Subcutaneous abdominal adipose tissue (tissue), 5 donors: ENCODE measurements around the gene PPIL3.
A peak's percentile ranks its signal among the peaks of the same experiment; 100 is the strongest.

Source experiments
- H3K27ac ChIP-seq: one replicate; pipeline ENCODE4 v1.7.0; 2013; ENCODE audit warnings: low read depth, mild to moderate bottlenecking, inconsistent platforms, low read length, moderate library complexity
- H3K27me3 ChIP-seq, 5 donors: one replicate each; pipeline ENCODE4 v1.7.0; 2013; ENCODE audit warnings: low read length in 5 of 5, inconsistent platforms in 1 of 5; ENCODE audit not compliant: control insufficient read depth in 5 of 5, insufficient read depth in 4 of 5
- H3K36me3 ChIP-seq, 5 donors: one replicate each; pipeline ENCODE4 v1.7.0; 2013; ENCODE audit warnings: low read length in 5 of 5; ENCODE audit not compliant: control insufficient read depth in 5 of 5, insufficient read depth in 5 of 5
- H3K4me1 ChIP-seq, 5 donors: one replicate each; pipeline ENCODE4 v1.7.0; 2013; ENCODE audit warnings: low read length in 5 of 5, mild to moderate bottlenecking in 3 of 5, moderate library complexity in 1 of 5; ENCODE audit not compliant: control insufficient read depth in 5 of 5, insufficient read depth in 5 of 5
- H3K4me3 ChIP-seq, 5 donors: one replicate each; pipeline ENCODE4 v1.7.0; 2013; ENCODE audit warnings: low read length in 5 of 5, low read depth in 1 of 5
- H3K9ac ChIP-seq, 5 donors: one replicate each; pipeline ENCODE4 v1.7.0; 2013; ENCODE audit warnings: low read length in 5 of 5, mild to moderate bottlenecking in 4 of 5, moderate library complexity in 3 of 5
- H3K9me3 ChIP-seq, 5 donors: one replicate each; pipeline ENCODE4 v1.7.0; 2013; ENCODE audit warnings: low read length in 5 of 5; ENCODE audit not compliant: control insufficient read depth in 5 of 5
- donor health status: healthy.
- donor health status: healthy.
- donor health status: healthy.
- donor health status: healthy.
- donor health status: healthy.

The PPIL3 gene

GRCh38 chr2:200888704-200889625 lies at the start of gene PPIL3, which contains the start of gene NIF3L1:
Gene PPIL3 (minus strand): TSS chr2:200889077. CDS start chr2:200887615, 1,462 bp downstream.
Gene NIF3L1 (plus strand): TSS chr2:200889371. CDS start chr2:200891944, 2,573 bp downstream.
- Histone ChIP-seq H3K27me3 (no peaks in the 10 kb centered on the region), H3K4me3 (peak within 1 kb of the TSS; percentile 86 to 100 (median 98)), H3K9me3 (no peaks in the 10 kb centered on the region), H3K4me1 (peaks cover 2 to 25% (median 20%) of the 10 kb centered on the region in 5 donors), H3K9ac (peak within 1 kb of the TSS; percentile 12 to 97 (median 93)), H3K36me3 (peaks cover under 1 to 17% (median 4%) of the 10 kb centered on the region in 5 donors), H3K27ac (peak within 1 kb of the TSS; percentile 95)

GRCh38 chr2:200930947-200931626 lies 42.2 kb upstream of the PPIL3 start:
- no peak overlapping the region for H3K4me3 ChIP-seq
- H3K36me3 ChIP-seq: peaks cover 31 to 64% (median 39%) of the 10 kb centered on the region in 5 donors
- H3K4me1 ChIP-seq: no peaks in the 10 kb centered on the region
- H3K9me3 ChIP-seq: no peaks in the 10 kb centered on the region
- H3K27ac ChIP-seq: no peak overlapping the region
- H3K9ac ChIP-seq: no peak overlapping the region
- no peaks in the 10 kb centered on the region for H3K27me3 ChIP-seq

- no peak overlapping the region for H3K27ac ChIP-seq
- no peak overlapping the region for H3K4me3 ChIP-seq
- H3K9me3 ChIP-seq: no peaks in the 10 kb centered on the region
- no peaks in the 10 kb centered on the region for H3K4me1 ChIP-seq
- H3K9ac ChIP-seq: peak overlapping the region in 1 of 5 donors; percentile 4
- H3K27me3 ChIP-seq: no peaks in the 10 kb centered on the region
- H3K36me3 ChIP-seq: peaks cover 23 to 60% (median 34%) of the 10 kb centered on the region in 5 donors
Observed at GRCh38 chr2:200929334-200930249, 40.7 kb upstream of the PPIL3 start.

DNA sequence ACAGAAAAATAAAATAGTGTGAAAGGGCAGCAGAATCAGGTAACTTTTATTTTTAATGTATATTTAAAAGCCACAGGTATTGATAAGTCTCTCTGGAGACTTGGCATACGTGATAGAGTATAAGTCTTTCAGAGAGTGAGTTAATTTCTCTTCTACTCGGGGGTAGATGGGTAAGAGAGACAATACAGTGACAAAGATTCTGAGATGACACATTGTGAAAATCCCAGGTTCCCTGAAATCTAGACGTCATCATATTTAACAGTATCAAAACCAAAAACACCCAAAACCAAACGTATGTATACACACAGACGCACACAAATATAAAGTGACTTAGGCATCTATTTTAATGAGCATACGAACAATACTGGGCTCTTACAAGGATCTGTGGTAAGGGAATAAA lies 33.6 kb upstream of the PPIL3 start:
- Histone ChIP-seq H3K9ac (no peak overlapping the region), H3K36me3 (peaks cover 37 to 74% (median 39%) of the 10 kb centered on the region in 5 donors), H3K27me3 (no peaks in the 10 kb centered on the region), H3K4me1 (no peaks in the 10 kb centered on the region), H3K9me3 (no peaks in the 10 kb centered on the region), H3K27ac (no peak overlapping the region), H3K4me3 (no peak overlapping the region)

GRCh38 chr2:200913654-200914053 lies 24.8 kb upstream of the PPIL3 start:
- Histone ChIP-seq H3K9ac (no peak overlapping the region), H3K4me1 (no peaks in the 10 kb centered on the region), H3K27me3 (no peaks in the 10 kb centered on the region), H3K9me3 (no peaks in the 10 kb centered on the region), H3K4me3 (no peak overlapping the region), H3K27ac (no peak overlapping the region), H3K36me3 (peaks cover 38 to 62% (median 45%) of the 10 kb centered on the region in 5 donors)

- Histone ChIP-seq H3K27ac (no peak overlapping the region), H3K27me3 (no peaks in the 10 kb centered on the region), H3K4me3 (no peak overlapping the region), H3K36me3 (peaks cover 31 to 51% (median 39%) of the 10 kb centered on the region in 5 donors), H3K9ac (no peak overlapping the region), H3K4me1 (no peaks in the 10 kb centered on the region), H3K9me3 (no peaks in the 10 kb centered on the region)
Observed at GRCh38 chr2:200909958-200910357, 21.1 kb upstream of the PPIL3 start.

GRCh38 chr2:200905618-200906296 lies 16.9 kb upstream of the PPIL3 start:
- Histone ChIP-seq H3K4me1 (no peaks in the 10 kb centered on the region), H3K36me3 (peaks cover 13 to 32% (median 26%) of the 10 kb centered on the region in 5 donors), H3K27ac (no peak overlapping the region), H3K9ac (peak overlapping the region in 1 of 5 donors; percentile 7), H3K27me3 (no peaks in the 10 kb centered on the region), H3K9me3 (no peaks in the 10 kb centered on the region), H3K4me3 (no peak overlapping the region)

DNA sequence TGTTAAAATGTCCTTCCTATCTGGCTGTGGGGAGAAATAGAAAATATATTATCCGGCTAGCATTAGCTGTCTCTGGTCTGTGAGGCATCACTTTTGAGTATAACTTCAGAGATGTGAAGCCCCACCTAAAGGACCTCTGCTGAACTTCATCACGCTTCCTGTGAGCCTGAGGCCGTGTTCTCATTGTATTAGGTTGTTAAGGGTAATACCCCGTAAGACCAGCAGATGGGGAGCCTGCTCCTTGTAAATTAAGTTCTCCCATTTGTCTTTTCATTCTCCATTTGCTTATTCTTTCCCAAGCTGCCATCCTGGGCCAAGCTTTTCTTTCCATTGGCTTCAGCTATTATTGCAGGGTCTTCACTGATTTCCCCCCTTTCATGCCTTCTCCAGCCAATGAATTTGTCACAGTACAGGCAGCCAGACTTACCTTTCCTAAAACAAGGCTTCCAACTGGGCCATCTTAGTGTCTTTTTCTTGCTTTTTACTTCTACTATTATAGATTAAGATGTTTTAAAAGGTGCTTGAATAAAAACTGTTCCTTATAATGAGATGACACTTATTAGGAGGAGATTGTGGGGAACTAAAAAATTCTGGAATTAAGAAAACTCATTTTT lies 12.7 kb upstream of the PPIL3 start:
- peaks cover 39 to 60% (median 51%) of the 10 kb centered on the region in 5 donors for H3K36me3 ChIP-seq

DNA sequence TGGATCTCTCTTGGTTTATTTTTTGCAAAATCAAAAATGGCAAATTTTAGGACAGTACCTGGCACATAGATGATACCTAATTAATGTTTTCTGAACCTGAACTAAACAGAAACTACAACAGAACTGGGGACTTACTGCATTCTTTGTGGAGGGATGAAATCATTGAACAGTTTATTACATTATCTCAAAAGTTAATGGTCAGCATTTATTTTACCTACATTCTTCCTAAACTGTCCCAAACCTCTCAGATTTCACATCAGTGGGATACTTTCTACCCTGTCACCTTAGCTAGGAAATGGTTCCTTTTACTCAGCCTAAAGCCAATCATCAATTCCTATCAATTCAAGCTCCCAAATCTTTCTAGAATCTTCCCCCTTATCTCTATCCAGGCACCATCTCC lies 10.6 kb upstream of the PPIL3 start:
- Histone ChIP-seq H3K36me3 (peaks cover 50 to 72% (median 64%) of the 10 kb centered on the region in 5 donors), H3K9ac (no peak overlapping the region), H3K4me3 (no peak overlapping the region), H3K9me3 (no peaks in the 10 kb centered on the region), H3K27ac (no peak overlapping the region), H3K27me3 (no peaks in the 10 kb centered on the region), H3K4me1 (no peaks in the 10 kb centered on the region)

More for the DNA sequence above, 12.7 kb upstream of the PPIL3 start:
- H3K9ac ChIP-seq: no peak overlapping the region
- no peak overlapping the region for H3K4me3 ChIP-seq
- no peaks in the 10 kb centered on the region for H3K27me3 ChIP-seq
- H3K27ac ChIP-seq: no peak overlapping the region
- no peaks in the 10 kb centered on the region for H3K9me3 ChIP-seq
- no peaks in the 10 kb centered on the region for H3K4me1 ChIP-seq
